PC-9 (cell line): ENCODE results near the gene RUNX1. TPM values are rescaled to one million over a fixed set of nuclear protein-coding genes. Genes with fewer than 3 reads are reported as not detected.

ENCODE experiments used
- BruUV-seq: library from RNA; stranded (reverse); fragments of 400-500 nt; replicated peaks from 2 replicates; lab custom pipeline; 2021; lab: Mats Ljungman, UMichigan
- CTCF ChIA-PET: fragments of 300-600 bp; sonication (Branson Sonifier 250); formaldehyde crosslinking; loops from one replicate; lab custom pipeline; 2022; ENCODE audit warnings: antibody characterized with exemption; lab: Charles Lee
- POLR2A ChIA-PET: fragments of 300-600 bp; sonication (Branson Sonifier 250); formaldehyde crosslinking; loops from one replicate; lab custom pipeline; 2022; ENCODE audit warnings: antibody characterized with exemption; ENCODE audit not compliant: unreplicated experiment; lab: Charles Lee
- DNase-seq, 2 experiments: peaks; one replicate each; pipeline versions ENCODE4 v3.0.0 to v3.0.0-alpha.2; 2015 to 2022; ENCODE audit warnings: mixed read lengths in 1 of 2
- H2AFZ ChIP-seq: fragments of 200-600 bp; sonication (generic); 2 replicates; pipeline ENCODE4 v1.8.1; 2017; ENCODE audit warnings: antibody characterized with exemption
- H3F3A ChIP-seq: fragments of 200-600 bp; sonication (generic); 2 replicates; pipeline ENCODE4 v1.8.1; 2017; ENCODE audit warnings: antibody characterized with exemption, mild to moderate bottlenecking, low read depth; ENCODE audit not compliant: insufficient read depth
- H3K27ac ChIP-seq: fragments of 200-600 bp; sonication (generic); 2 replicates; pipeline ENCODE4 v1.6.1; 2016; ENCODE audit warnings: mixed run types
- H3K27me3 ChIP-seq: fragments of 200-600 bp; sonication (generic); 2 replicates; pipeline ENCODE4 v1.6.1; 2016; ENCODE audit warnings: low read depth, mixed run types; ENCODE audit not compliant: insufficient read depth
- H3K36me3 ChIP-seq: fragments of 200-600 bp; sonication (generic); 2 replicates; pipeline ENCODE4 v1.6.1; 2016; ENCODE audit warnings: low read depth, mixed run types
- H3K4me1 ChIP-seq: fragments of 200-600 bp; sonication (generic); replicated peaks from 2 replicates; pipeline ENCODE4 v1.6.1; 2016; ENCODE audit warnings: mixed run types; ENCODE audit not compliant: insufficient read depth
- H3K4me2 ChIP-seq: fragments of 200-600 bp; sonication (generic); 2 replicates; pipeline ENCODE4 v1.6.1; 2017; ENCODE audit warnings: mixed run types
- H3K4me3 ChIP-seq: fragments of 200-600 bp; sonication (generic); 2 replicates; pipeline ENCODE4 v1.6.1; 2016; ENCODE audit warnings: mixed run types
- H3K79me2 ChIP-seq: fragments of 200-600 bp; sonication (generic); 2 replicates; pipeline ENCODE4 v1.6.1; 2017; ENCODE audit warnings: low read depth, mixed run types
- H3K9me2 ChIP-seq: fragments of 200-600 bp; sonication (generic); 2 replicates; pipeline ENCODE4 v1.8.1; 2017; ENCODE audit warnings: mild to moderate bottlenecking; ENCODE audit not compliant: insufficient read depth
- H3K9me3 ChIP-seq: fragments of 200-600 bp; sonication (generic); 2 replicates; pipeline ENCODE4 v1.8.1; 2016; ENCODE audit warnings: low read depth; ENCODE audit not compliant: insufficient read depth
- H4K20me1 ChIP-seq: fragments of 200-600 bp; sonication (generic); 2 replicates; pipeline ENCODE4 v1.8.1; 2017; ENCODE audit not compliant: insufficient read depth
- CTCF ChIP-seq: fragments of 200-600 bp; sonication (generic); conservative IDR thresholded peaks from 2 replicates; pipeline ENCODE4 v1.6.1; 2017; ENCODE audit warnings: mixed run types, antibody characterized with exemption, mild to moderate bottlenecking, moderate library complexity
- EZH2 ChIP-seq: fragments of 200-600 bp; sonication (generic); IDR thresholded peaks from 2 replicates; pipeline ENCODE4 v1.8.0; 2017; ENCODE audit warnings: antibody characterized with exemption, low read depth
- intact Hi-C: fragments of 100-400 bp; cut with micrococcal nuclease; formaldehyde crosslinking; loops from one replicate; pipeline ENCODE4 v1.10.0; 2022; ENCODE audit not compliant: unreplicated experiment
- total RNA-seq: library from RNA; stranded (reverse); gene quantifications from 2 replicates; pipeline ENCODE4 v1.2.3, GENCODE V29; 2021

Gene RUNX1
- total RNA-seq, 1 experiment from 2014 or later, result 58.5 TPM

- DNase-seq, result no peak
- H3K36me3 ChIP-seq, result no peaks in the 10 kb centered on the region
- no peak overlapping the region for H3K4me2 ChIP-seq
- ChIA-PET POLR2A (no interaction called here), CTCF (no interaction called here)
- no peaks in the 10 kb centered on the region for H3K27me3 ChIP-seq
- peaks cover 3% of the 10 kb centered on the region; the same call in 1 of the 2 replicates for H3F3A ChIP-seq
- no TSS peak for BruUV-seq
- no peak overlapping the region for H3K4me3 ChIP-seq
- intact Hi-C loops, result no loop called here
- no peak overlapping the region for H2AFZ ChIP-seq
- H3K9me2 ChIP-seq, result no peaks in the 10 kb centered on the region; the same call in 1 of the 2 replicates
- H3K4me1 ChIP-seq, result no peaks in the 10 kb centered on the region
- peaks cover 31% of the 10 kb centered on the region for H3K79me2 ChIP-seq
- no peak overlapping the region for H3K27ac ChIP-seq
- no peaks in the 10 kb centered on the region; the same call in 1 of the 2 replicates for H4K20me1 ChIP-seq
- TF ChIP-seq CTCF, result no peak
- TF ChIP-seq EZH2, result no peak
- H3K9me3 ChIP-seq, result no peaks in the 10 kb centered on the region
These were observed 121.1 kb downstream of the RUNX1 start for GRCh38 chr21:34927992-34928391.

DNA sequence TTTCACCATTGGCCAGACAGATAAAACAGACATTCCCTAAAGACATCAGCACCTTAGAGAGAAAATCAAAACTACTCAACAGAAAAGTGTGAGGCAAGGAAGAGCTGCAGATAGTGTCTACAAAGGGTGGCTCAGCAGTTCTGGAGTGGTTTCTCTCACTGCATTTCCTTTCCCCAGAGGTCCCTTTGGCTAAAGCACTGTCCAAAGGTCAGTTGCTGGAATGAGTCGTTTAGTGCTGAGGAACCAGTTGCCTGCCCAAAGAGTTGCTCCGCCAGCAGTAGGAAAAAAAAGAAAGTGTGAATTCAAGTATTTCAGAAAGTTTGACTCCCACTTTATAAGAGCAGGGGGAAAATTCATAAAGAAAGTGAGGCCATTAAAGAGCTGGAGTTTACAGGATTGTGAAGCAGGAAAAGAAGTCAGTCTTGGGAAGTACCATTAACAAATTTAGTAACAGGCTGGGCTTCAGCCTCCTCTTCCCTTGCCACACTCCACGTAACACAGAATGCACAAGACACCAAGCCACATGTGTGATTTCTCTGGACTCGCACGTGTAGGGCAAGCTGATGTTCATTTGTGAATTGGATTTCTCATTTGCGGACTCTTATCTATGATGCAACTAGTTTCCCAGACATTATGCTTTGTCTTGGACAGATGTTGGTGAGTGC lies 122.2 kb downstream of the RUNX1 start:
- H4K20me1 ChIP-seq, result no peaks in the 10 kb centered on the region; the same call in 1 of the 2 replicates
- H3K27me3 ChIP-seq, result no peaks in the 10 kb centered on the region
- no peak overlapping the region for H3K27ac ChIP-seq
- H3F3A ChIP-seq, result peaks cover 3% of the 10 kb centered on the region; the same call in 1 of the 2 replicates
- H2AFZ ChIP-seq, result no peak overlapping the region
- TF ChIP-seq CTCF (no peak), EZH2 (no peak)
- H3K9me2 ChIP-seq, result no peaks in the 10 kb centered on the region; the same call in 1 of the 2 replicates
- no TSS peak for BruUV-seq
- POLR2A ChIA-PET, result no interaction called here
- CTCF ChIA-PET, result no interaction called here
- no peaks in the 10 kb centered on the region for H3K36me3 ChIP-seq
- no peak overlapping the region for H3K4me3 ChIP-seq
- H3K4me1 ChIP-seq, result no peaks in the 10 kb centered on the region
- H3K9me3 ChIP-seq, result no peaks in the 10 kb centered on the region
- intact Hi-C loops, result no loop called here
- H3K79me2 ChIP-seq, result peaks cover 36% of the 10 kb centered on the region
- DNase-seq, result peak in 1 of 2 experiments; percentile 41
- H3K4me2 ChIP-seq, result no peak overlapping the region

GRCh38 chr21:34925597-34925996 lies 123.5 kb downstream of the RUNX1 start:
- Histone ChIP-seq H3K9me3 (no peaks in the 10 kb centered on the region), H4K20me1 (no peaks in the 10 kb centered on the region; the same call in 1 of the 2 replicates), H3K79me2 (peaks cover 36% of the 10 kb centered on the region), H3F3A (peaks cover 3% of the 10 kb centered on the region; the same call in 1 of the 2 replicates), H2AFZ (no peak overlapping the region), H3K9me2 (no peaks in the 10 kb centered on the region; the same call in 1 of the 2 replicates), H3K27me3 (no peaks in the 10 kb centered on the region), H3K4me1 (no peaks in the 10 kb centered on the region), H3K36me3 (no peaks in the 10 kb centered on the region), H3K27ac (no peak overlapping the region), H3K4me3 (no peak overlapping the region), H3K4me2 (no peak overlapping the region)
- no TSS peak for BruUV-seq
- POLR2A ChIA-PET, result no interaction called here
- no peak for DNase-seq
- TF ChIP-seq EZH2 (no peak), CTCF (no peak)
- intact Hi-C loops, result no loop called here
- CTCF ChIA-PET, result no interaction called here
